BLaER1 (cell line): Measurements from ENCODE around the gene KSR2.

Experiments used
- H3K27ac ChIP-seq: shearing (Covaris generic); formaldehyde crosslinking; 2 replicates; pipeline ENCODE4 v1.8.1; 2022
- H3K27me3 ChIP-seq: shearing (Covaris generic); formaldehyde crosslinking; 2 replicates; pipeline ENCODE4 v1.8.1; 2022
- H3K36me3 ChIP-seq: shearing (Covaris generic); formaldehyde crosslinking; 2 replicates; pipeline ENCODE4 v1.8.1; 2022
- H3K4me1 ChIP-seq: shearing (Covaris generic); formaldehyde crosslinking; 2 replicates; pipeline ENCODE4 v1.8.1; 2022
- H3K4me2 ChIP-seq: shearing (Covaris generic); formaldehyde crosslinking; 2 replicates; pipeline ENCODE4 v1.8.1; 2022
- H3K4me3 ChIP-seq: shearing (Covaris generic); formaldehyde crosslinking; 2 replicates; pipeline ENCODE4 v1.8.1; 2022
- H3K9ac ChIP-seq: shearing (Covaris generic); formaldehyde crosslinking; 2 replicates; pipeline ENCODE4 v1.8.1; 2022
- H3K9me3 ChIP-seq: shearing (Covaris generic); formaldehyde crosslinking; 2 replicates; pipeline ENCODE4 v1.8.1; 2022
- H4K20me1 ChIP-seq: shearing (Covaris generic); formaldehyde crosslinking; 2 replicates; pipeline ENCODE4 v1.8.1; 2022
- Cebpa-rat ChIP-seq: shearing (Covaris generic); IDR thresholded peaks from 2 replicates; pipeline ENCODE4 v1.8.1; 2022

The KSR2 gene

GRCh38 chr12:117714203-117714602, 254.6 kb downstream of the KSR2 start:
- Histone ChIP-seq H4K20me1 (no peaks in the 10 kb centered on the region), H3K4me2 (no peak overlapping the region), H3K27ac (no peak overlapping the region), H3K9ac (no peak overlapping the region), H3K36me3 (no peaks in the 10 kb centered on the region), H3K4me1 (peaks cover 6% of the 10 kb centered on the region; the same call in 1 of the 2 replicates), H3K4me3 (no peak overlapping the region), H3K9me3 (no peaks in the 10 kb centered on the region), H3K27me3 (no peaks in the 10 kb centered on the region)
- TF ChIP-seq Cebpa-rat = no peak

- Histone ChIP-seq H4K20me1 (no peaks in the 10 kb centered on the region), H3K4me3 (no peak overlapping the region), H3K4me2 (no peak overlapping the region), H3K9me3 (no peaks in the 10 kb centered on the region), H3K27ac (no peak overlapping the region), H3K4me1 (peaks cover 6% of the 10 kb centered on the region; the same call in 1 of the 2 replicates), H3K9ac (no peak overlapping the region), H3K36me3 (no peaks in the 10 kb centered on the region), H3K27me3 (no peaks in the 10 kb centered on the region)
- TF ChIP-seq Cebpa-rat = no peak
Measured at GRCh38 chr12:117710121-117710520, 258.7 kb downstream of the KSR2 start.

GRCh38 chr12:117707861-117708260, 260.9 kb downstream of the KSR2 start:
- Histone ChIP-seq H3K36me3 (no peaks in the 10 kb centered on the region), H3K4me2 (no peak overlapping the region), H3K27me3 (no peaks in the 10 kb centered on the region), H3K4me1 (peaks cover 6% of the 10 kb centered on the region; the same call in 1 of the 2 replicates), H3K4me3 (no peak overlapping the region), H3K9me3 (no peaks in the 10 kb centered on the region), H3K27ac (no peak overlapping the region), H3K9ac (no peak overlapping the region), H4K20me1 (no peaks in the 10 kb centered on the region)
- TF ChIP-seq Cebpa-rat = no peak

GRCh38 chr12:117703584-117703983, 265.2 kb downstream of the KSR2 start:
- Histone ChIP-seq H3K9me3 (no peaks in the 10 kb centered on the region), H3K27ac (no peak overlapping the region), H3K36me3 (no peaks in the 10 kb centered on the region), H3K27me3 (no peaks in the 10 kb centered on the region), H4K20me1 (no peaks in the 10 kb centered on the region), H3K9ac (no peak overlapping the region), H3K4me3 (no peak overlapping the region), H3K4me2 (no peak overlapping the region), H3K4me1 (peaks cover 8% of the 10 kb centered on the region; the same call in 1 of the 2 replicates)
- no peak for TF ChIP-seq Cebpa-rat

- Histone ChIP-seq H3K36me3 (no peaks in the 10 kb centered on the region), H3K4me3 (no peak overlapping the region), H3K4me2 (peak overlapping the region; percentile 22; the same call in 1 of the 2 replicates), H3K4me1 (peaks cover 8% of the 10 kb centered on the region; the same call in 1 of the 2 replicates), H3K27ac (no peak overlapping the region), H3K9me3 (no peaks in the 10 kb centered on the region), H4K20me1 (no peaks in the 10 kb centered on the region), H3K9ac (no peak overlapping the region), H3K27me3 (no peaks in the 10 kb centered on the region)
- no peak for TF ChIP-seq Cebpa-rat
Measured at GRCh38 chr12:117702741-117703140, 266.0 kb downstream of the KSR2 start.

GRCh38 chr12:117699575-117699974, 269.2 kb downstream of the KSR2 start:
- TF ChIP-seq Cebpa-rat = no peak
- no peaks in the 10 kb centered on the region for H4K20me1 ChIP-seq
- 0 out of 2 replicates have a peak, but pooled peaks cover 2% of the 10 kb centered on the region for H3K9me3 ChIP-seq
- H3K36me3 ChIP-seq = no peaks in the 10 kb centered on the region
- no peak overlapping the region for H3K4me3 ChIP-seq
- H3K27ac ChIP-seq = no peak overlapping the region
- no peak overlapping the region for H3K4me2 ChIP-seq
- H3K4me1 ChIP-seq = peaks cover 8% of the 10 kb centered on the region; the same call in 1 of the 2 replicates
- H3K9ac ChIP-seq = no peak overlapping the region
- H3K27me3 ChIP-seq = no peaks in the 10 kb centered on the region

- H3K4me1 ChIP-seq = peaks cover 8% of the 10 kb centered on the region; the same call in 1 of the 2 replicates
- no peak overlapping the region for H3K4me3 ChIP-seq
- no peak for TF ChIP-seq Cebpa-rat
- no peaks in the 10 kb centered on the region for H3K36me3 ChIP-seq
- H3K27me3 ChIP-seq = no peaks in the 10 kb centered on the region
- peaks cover 6% of the 10 kb centered on the region for H3K9me3 ChIP-seq
- no peak overlapping the region for H3K27ac ChIP-seq
- H3K4me2 ChIP-seq = no peak overlapping the region
- no peaks in the 10 kb centered on the region for H4K20me1 ChIP-seq
- no peak overlapping the region for H3K9ac ChIP-seq
Measured at GRCh38 chr12:117699118-117699517, 269.7 kb downstream of the KSR2 start.

GRCh38 chr12:117695956-117696355, 272.8 kb downstream of the KSR2 start:
- Histone ChIP-seq H3K27ac (no peak overlapping the region), H3K4me1 (no peaks in the 10 kb centered on the region), H3K4me2 (no peak overlapping the region), H3K9ac (no peak overlapping the region), H4K20me1 (no peaks in the 10 kb centered on the region), H3K27me3 (no peaks in the 10 kb centered on the region), H3K4me3 (no peak overlapping the region), H3K36me3 (no peaks in the 10 kb centered on the region), H3K9me3 (peaks cover 12% of the 10 kb centered on the region)
- no peak for TF ChIP-seq Cebpa-rat

GRCh38 chr12:117692512-117692911, 276.3 kb downstream of the KSR2 start:
- H3K9ac ChIP-seq = no peak overlapping the region
- H3K4me3 ChIP-seq = no peak overlapping the region
- H3K27me3 ChIP-seq = no peaks in the 10 kb centered on the region
- no peaks in the 10 kb centered on the region for H3K4me1 ChIP-seq
- no peaks in the 10 kb centered on the region for H4K20me1 ChIP-seq
- peaks cover 12% of the 10 kb centered on the region for H3K9me3 ChIP-seq
- no peak overlapping the region for H3K27ac ChIP-seq
- no peak for TF ChIP-seq Cebpa-rat
- H3K36me3 ChIP-seq = no peaks in the 10 kb centered on the region
- H3K4me2 ChIP-seq = no peak overlapping the region

- H3K4me2 ChIP-seq = no peak overlapping the region
- H3K27me3 ChIP-seq = no peaks in the 10 kb centered on the region
- H3K27ac ChIP-seq = no peak overlapping the region
- peaks cover 8% of the 10 kb centered on the region for H3K4me1 ChIP-seq
- no peak overlapping the region for H3K4me3 ChIP-seq
- H4K20me1 ChIP-seq = no peaks in the 10 kb centered on the region
- peaks cover 12% of the 10 kb centered on the region for H3K9me3 ChIP-seq
- TF ChIP-seq Cebpa-rat = no peak
- H3K9ac ChIP-seq = no peak overlapping the region
- no peaks in the 10 kb centered on the region for H3K36me3 ChIP-seq
Measured at GRCh38 chr12:117689857-117690256, 278.9 kb downstream of the KSR2 start.

GRCh38 chr12:117688446-117688845, 280.3 kb downstream of the KSR2 start:
- Histone ChIP-seq H3K27ac (no peak overlapping the region), H3K9me3 (no peaks in the 10 kb centered on the region), H3K4me3 (no peak overlapping the region), H4K20me1 (no peaks in the 10 kb centered on the region), H3K4me1 (peaks cover 8% of the 10 kb centered on the region), H3K9ac (no peak overlapping the region), H3K27me3 (no peaks in the 10 kb centered on the region), H3K36me3 (no peaks in the 10 kb centered on the region), H3K4me2 (no peak overlapping the region)
- no peak for TF ChIP-seq Cebpa-rat
